GM08714 (cell line): ENCODE results near the gene UBE2D1.
"Not testable (repeated sequence)": the region's sequence is repeated elsewhere in the genome, so short reads cannot be mapped to it uniquely, and the experiment has no call there.

Experiments used
- H3K4me3 ChIP-seq: fragments of 200-500 bp; sonication (Bioruptor generic); 2 replicates; pipeline ENCODE4 v1.5.1; 2014; ENCODE audit warnings: mild to moderate bottlenecking, low read length, inconsistent platforms
- ZNF274 ChIP-seq: IDR thresholded peaks from 2 replicates; pipeline ENCODE4 v1.6.1; 2012; ENCODE audit warnings: mild to moderate bottlenecking, low read depth, low read length

Gene UBE2D1

DNA sequence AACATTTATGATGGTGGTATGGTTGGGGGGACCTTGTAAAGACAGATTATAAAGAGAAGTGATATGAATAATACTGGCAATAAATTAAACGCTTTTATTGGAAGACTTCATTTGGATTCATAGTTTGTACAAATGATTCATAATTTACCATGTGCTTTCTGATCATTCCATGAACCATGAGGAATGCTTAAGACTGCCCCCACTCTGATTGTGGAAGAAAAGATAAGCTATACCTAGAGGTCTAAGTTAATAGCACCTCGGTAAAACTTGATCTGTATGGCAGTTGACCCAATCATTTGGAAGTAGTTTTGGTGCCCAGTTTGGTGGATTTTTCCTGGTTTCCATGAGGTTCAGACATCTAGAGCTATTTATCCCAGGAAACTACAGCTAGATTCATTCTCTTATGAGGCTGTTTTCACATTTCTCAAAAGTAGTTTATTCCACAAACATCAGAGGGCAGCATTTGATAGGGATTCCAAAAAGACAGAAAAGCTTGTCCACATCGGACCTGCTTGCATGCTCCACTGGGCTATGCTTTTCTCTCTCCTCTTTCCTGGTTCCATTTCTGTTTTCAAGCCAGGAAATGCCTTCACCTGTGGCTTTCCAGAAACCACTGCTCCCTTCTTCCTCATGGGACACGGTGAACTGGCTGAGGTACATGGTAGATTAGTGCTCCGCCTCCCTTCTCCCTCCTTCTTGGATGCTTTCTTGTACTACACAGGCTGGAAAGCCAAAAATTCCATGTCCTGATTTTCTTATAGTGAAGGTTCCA is 79.7 kb downstream of the UBE2D1 start:
- TF ChIP-seq ZNF274, result no peak
- no peak overlapping the region for H3K4me3 ChIP-seq

DNA sequence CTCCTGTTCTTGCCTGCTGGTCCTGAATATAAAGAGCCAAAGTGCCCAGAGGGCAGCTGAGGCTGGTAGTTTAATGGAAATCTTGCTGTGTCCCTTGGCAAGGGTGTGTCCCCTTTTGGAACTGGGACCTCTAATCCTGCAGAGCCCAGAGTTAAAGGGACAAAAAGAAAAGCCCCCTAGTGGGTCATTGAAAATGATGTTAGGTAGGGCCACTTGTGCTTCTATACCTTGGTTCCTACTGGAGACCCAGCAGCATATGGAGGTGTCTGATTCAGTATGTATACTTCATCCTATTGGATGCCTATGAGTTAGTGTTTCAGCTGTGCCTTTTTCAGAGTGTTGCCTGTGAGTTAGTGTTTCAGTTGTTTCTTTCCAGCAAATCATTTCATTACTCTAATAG is 81.0 kb downstream of the UBE2D1 start:
- TF ChIP-seq ZNF274, result no peak
- H3K4me3 ChIP-seq, result no peak overlapping the region

- H3K4me3 ChIP-seq, result not testable (repeated sequence)
Measured at GRCh38 chr10:58417902-58418301, 83.1 kb downstream of the UBE2D1 start.
